Adrenal gland (tissue), 5 donors: ENCODE data around the gene TNIP2.

Experiments
- CTCF ChIP-seq, 6 experiments: fragments of 450-650 bp in 4 of 6; fragments of 200-600 bp in 2 of 6; sonication (generic) in 1 of 6; IDR thresholded peaks; 1 replicate in 5 of 6; 2 replicates in 1 of 6; pipeline versions ENCODE4 v1.5.1 to v1.8.0; 2016 to 2021; ENCODE audit warnings: antibody characterized with exemption in 6 of 6, mild to moderate bottlenecking in 2 of 6, moderate library complexity in 1 of 6
- POLR2A ChIP-seq, 2 donors: fragments of 450-650 bp; IDR thresholded peaks; one replicate each; pipeline ENCODE4 v1.6.1; 2017; ENCODE audit warnings: antibody characterized with exemption in 2 of 2, mild to moderate bottlenecking in 2 of 2, moderate library complexity in 1 of 2
- donor health status: DM: no; HTN: no; CAD: no.

GRCh38 chr4:2795300-2795892 is 39.3 kb upstream of the TNIP2 start:
- no peak for TF ChIP-seq POLR2A (IDR thresholded peaks at IDR 0.05)
- no peak for TF ChIP-seq CTCF (IDR thresholded peaks at IDR 0.05)
